Activated CD4-positive, alpha-beta T cell treated with anti-CD3 and anti-CD28 coated beads, Interleukin-2, amount 10 ng/mL, durations not matched to agents 7 days and 5 days (primary cell): Measurements from ENCODE around the gene FGF22. TPM values are rescaled to one million over a fixed set of nuclear protein-coding genes. Genes with fewer than 3 reads are reported as not detected.

Experiments used
- CTCF ChIA-PET: fragments of 350-600 bp; sonication (Branson Sonifier 250); formaldehyde crosslinking; loops from one replicate; lab custom pipeline; 2021; ENCODE audit warnings: antibody characterized with exemption; lab: Charles Lee
- POLR2A ChIA-PET: fragments of 350-600 bp; sonication (Branson Sonifier 250); formaldehyde crosslinking; loops from one replicate; lab custom pipeline; 2021; ENCODE audit warnings: antibody characterized with exemption; lab: Charles Lee
- DNase-seq: peaks from one replicate; pipeline ENCODE4 v3.0.0-alpha.2; 2020
- H3K27ac Mint-ChIP-seq: one replicate; pipeline ENCODE4 v1.8.0; 2021; ENCODE audit warnings: mild to moderate bottlenecking, moderate library complexity, mixed read lengths
- H3K27me3 Mint-ChIP-seq: one replicate; pipeline ENCODE4 v1.8.0; 2021; ENCODE audit warnings: mixed read lengths
- H3K36me3 Mint-ChIP-seq: one replicate; pipeline ENCODE4 v1.8.0; 2021; ENCODE audit warnings: low read depth, mixed read lengths
- H3K4me1 Mint-ChIP-seq: one replicate; pipeline ENCODE4 v1.8.0; 2021; ENCODE audit warnings: mixed read lengths
- H3K4me3 Mint-ChIP-seq: one replicate; pipeline ENCODE4 v1.8.0; 2021; ENCODE audit warnings: mild to moderate bottlenecking, moderate library complexity, mixed read lengths
- H3K9me3 Mint-ChIP-seq: one replicate; pipeline ENCODE4 v1.8.0; 2021; ENCODE audit warnings: mixed read lengths
- total RNA-seq, 2 experiments: library from RNA; stranded (reverse); gene quantifications; one replicate each; pipeline ENCODE4 v1.2.3, GENCODE V29; 2021

Gene FGF22
- total RNA-seq = under 1 TPM in 1 of 2 experiments, not detected in 1; 0.12 TPM

DNA sequence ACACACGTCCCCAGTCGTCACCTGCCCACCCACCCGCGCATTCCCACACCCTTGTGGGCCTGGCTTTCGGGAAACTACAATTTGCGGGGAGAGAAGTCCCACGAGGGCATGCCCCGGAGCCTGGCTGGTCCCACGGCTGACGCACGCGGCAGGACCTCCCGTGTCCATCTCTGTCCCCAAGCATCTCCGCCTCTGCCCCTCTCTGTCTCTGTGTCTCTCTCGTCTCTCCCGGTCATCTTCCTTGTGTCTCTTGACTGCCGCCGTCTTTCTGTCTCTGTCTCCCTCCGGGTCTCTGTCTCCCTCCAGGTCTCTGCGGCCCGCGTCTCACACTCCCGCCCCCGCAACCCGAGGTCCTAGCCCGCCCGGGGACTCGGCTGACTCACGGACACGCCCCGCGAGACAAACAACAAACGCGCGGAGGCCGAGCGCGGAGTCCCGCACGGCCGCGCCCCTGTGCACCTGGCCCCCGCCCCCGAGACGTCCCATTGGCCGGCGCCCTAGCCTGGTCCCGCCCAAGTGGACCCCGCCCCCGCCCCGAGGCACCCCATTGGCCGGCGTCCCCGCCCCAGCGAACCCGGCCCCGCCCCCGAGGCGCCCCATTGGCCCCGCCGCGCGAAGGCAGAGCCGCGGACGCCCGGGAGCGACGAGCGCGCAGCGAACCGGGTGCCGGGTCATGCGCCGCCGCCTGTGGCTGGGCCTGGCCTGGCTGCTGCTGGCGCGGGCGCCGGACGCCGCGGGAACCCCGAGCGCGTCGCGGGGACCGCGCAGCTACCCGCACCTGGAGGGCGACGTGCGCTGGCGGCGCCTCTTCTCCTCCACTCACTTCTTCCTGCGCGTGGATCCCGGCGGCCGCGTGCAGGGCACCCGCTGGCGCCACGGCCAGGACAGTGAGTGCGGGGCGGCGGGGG is at the start of gene FGF22:
Gene FGF22, plus strand, starts transcription at position 627 of the 908 bp plus-strand sequence. Its CDS starts 47 bp downstream, at position 674.
- DNase-seq = peak; percentile 95
- no peaks in the 10 kb centered on the region for H3K9me3 Mint-ChIP-seq
- ChIA-PET POLR2A (no interaction called here), CTCF (no interaction called here)
- H3K27me3 Mint-ChIP-seq = peaks cover 2% of the 10 kb centered on the region
- H3K27ac Mint-ChIP-seq = peak within 1 kb of the TSS; percentile 69
- H3K36me3 Mint-ChIP-seq = no peaks in the 10 kb centered on the region
- H3K4me3 Mint-ChIP-seq = peak within 1 kb of the TSS; percentile 73
- H3K4me1 Mint-ChIP-seq = peaks cover 9% of the 10 kb centered on the region

DNA sequence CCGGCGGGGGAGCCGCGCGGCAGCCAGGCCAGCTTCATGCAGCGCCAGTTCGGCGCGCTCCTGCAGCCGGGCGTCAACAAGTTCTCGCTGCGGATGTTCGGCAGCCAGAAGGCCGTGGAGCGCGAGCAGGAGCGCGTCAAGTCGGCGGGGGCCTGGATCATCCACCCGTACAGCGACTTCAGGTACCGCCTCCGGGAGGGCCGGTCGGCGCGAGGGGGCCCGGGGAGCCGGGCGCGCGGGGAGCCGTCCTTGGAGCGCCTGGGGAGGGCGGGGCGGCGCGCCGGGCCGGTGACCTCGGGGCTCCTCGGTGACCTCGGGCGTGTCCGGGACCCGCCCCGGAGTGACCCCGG is 49.3 kb upstream of the FGF22 start:
- Mint-ChIP-seq H3K27ac (no peak overlapping the region), H3K4me1 (peaks cover 7% of the 10 kb centered on the region), H3K36me3 (no peaks in the 10 kb centered on the region), H3K4me3 (no peak overlapping the region), H3K9me3 (no peaks in the 10 kb centered on the region), H3K27me3 (peaks cover 27% of the 10 kb centered on the region)
- DNase-seq = peak; percentile 23
- ChIA-PET CTCF (no interaction called here), POLR2A (no interaction called here)

DNA sequence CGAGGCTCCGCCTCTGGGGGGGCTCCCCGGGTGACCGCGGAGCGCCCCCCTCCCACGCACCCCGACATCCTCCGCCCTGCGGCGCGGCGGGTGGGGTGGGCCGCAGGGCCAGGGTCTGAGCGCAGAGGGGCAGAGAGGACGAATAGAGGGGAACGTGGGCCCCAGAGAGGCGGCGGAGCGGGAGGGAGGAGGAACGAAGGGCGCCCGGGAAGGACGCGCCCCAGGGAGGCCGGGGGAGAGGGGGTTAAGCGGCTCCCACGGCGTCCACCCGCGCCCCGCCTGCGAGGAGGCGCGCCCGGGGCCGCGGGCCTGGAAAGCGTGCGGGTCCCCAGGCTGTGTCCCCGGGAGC is 49.0 kb upstream of the FGF22 start:
- no peak overlapping the region for H3K27ac Mint-ChIP-seq
- no peaks in the 10 kb centered on the region for H3K9me3 Mint-ChIP-seq
- peaks cover 27% of the 10 kb centered on the region for H3K27me3 Mint-ChIP-seq
- CTCF ChIA-PET = no interaction called here
- no peak overlapping the region for H3K4me3 Mint-ChIP-seq
- H3K4me1 Mint-ChIP-seq = peaks cover 7% of the 10 kb centered on the region
- POLR2A ChIA-PET = no interaction called here
- no peak for DNase-seq
- H3K36me3 Mint-ChIP-seq = no peaks in the 10 kb centered on the region

DNA sequence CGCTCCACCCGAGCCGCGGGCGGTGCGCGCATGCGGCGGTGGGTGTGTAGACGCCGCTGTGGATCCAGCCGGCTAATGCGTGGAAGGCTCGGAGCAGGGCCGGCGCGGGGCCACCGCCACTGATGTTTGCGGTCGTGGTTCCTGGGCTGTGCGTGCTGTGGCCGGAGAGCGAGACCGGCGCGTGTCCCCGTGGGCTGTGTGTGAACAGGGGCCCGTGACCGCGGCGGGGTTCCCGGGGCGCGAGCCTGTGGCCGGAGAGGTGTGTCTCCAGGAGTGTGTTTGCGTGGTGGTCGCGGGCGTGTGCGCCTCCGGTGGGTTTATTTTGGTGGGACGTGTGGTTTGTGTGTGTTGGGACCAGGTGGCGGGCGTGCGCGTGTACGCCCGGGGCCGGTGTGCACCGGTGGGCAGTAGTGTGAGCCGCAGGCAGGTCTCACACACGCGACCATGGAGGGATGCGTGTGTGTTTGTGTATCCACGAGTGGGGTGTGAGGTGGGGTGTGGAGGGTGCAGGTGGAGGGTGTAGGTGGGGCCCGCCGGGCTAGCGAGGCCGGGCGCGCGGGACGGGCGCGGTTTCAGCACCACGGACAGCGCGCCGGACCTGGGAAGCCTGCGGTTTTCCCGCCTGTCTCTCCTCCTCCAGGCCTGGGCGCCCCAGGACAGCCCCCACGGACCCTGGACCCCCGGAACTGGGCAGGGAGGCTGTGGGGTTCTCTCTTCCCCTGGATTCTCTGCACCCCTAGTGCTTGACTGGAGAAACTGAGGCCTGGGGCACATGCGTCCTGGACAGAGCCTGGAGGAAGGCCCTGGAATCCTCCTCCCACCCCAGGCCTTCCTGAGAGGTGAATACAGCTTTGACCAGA is 48.4 kb upstream of the FGF22 start:
- ChIA-PET CTCF (no interaction called here), POLR2A (no interaction called here)
- Mint-ChIP-seq H3K9me3 (no peaks in the 10 kb centered on the region), H3K27ac (peak overlapping the region; percentile 36), H3K4me3 (no peak overlapping the region), H3K36me3 (no peaks in the 10 kb centered on the region), H3K4me1 (peaks cover 7% of the 10 kb centered on the region), H3K27me3 (peaks cover 27% of the 10 kb centered on the region)
- no peak for DNase-seq

DNA sequence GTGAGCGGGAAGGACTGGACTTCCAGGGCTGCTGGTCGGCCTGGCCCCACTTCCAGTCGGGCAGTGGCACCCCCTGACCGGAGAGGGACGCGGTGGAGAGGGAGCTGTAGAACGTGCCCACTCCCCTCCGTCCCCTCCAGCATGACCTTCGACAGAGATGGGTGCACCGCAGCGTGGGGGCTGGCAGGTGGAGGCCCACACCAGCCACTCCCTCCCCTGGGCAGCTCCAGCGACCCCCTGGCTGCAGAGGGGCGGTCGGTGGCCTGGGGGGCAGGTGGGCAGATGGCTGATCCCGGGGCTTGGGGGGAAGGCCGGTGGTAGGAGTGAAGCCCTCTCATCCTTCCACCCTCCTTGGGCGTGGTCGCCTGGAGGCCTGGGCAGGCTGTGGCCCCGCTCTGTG is 47.6 kb upstream of the FGF22 start:
- H3K27ac Mint-ChIP-seq = no peak overlapping the region
- peaks cover 7% of the 10 kb centered on the region for H3K4me1 Mint-ChIP-seq
- H3K36me3 Mint-ChIP-seq = no peaks in the 10 kb centered on the region
- CTCF ChIA-PET = no interaction called here
- H3K9me3 Mint-ChIP-seq = no peaks in the 10 kb centered on the region
- H3K27me3 Mint-ChIP-seq = peaks cover 27% of the 10 kb centered on the region
- no peak overlapping the region for H3K4me3 Mint-ChIP-seq
- POLR2A ChIA-PET = no interaction called here
- DNase-seq = no peak

DNA sequence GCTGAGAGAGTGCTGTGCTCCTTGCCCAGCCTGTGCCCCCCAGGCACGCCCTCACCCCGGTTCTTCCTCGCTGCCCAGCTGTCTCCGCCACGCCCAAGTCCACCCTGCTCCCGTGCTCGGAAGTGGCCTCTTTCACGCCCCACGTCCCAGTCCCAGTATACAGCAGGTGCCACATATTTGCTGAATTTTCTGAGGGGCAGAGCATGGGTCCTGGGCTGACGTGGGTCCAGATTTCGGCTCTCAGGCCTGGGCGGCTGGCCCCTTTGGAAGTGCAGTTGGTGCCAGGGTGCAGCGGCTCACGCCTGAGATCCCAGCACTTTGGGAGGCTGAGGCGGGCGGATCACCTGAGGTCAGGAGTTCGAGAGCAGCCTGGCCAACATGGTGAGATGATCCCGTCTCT is 46.6 kb upstream of the FGF22 start:
- no peak for DNase-seq
- no peak overlapping the region for H3K4me3 Mint-ChIP-seq
- H3K4me1 Mint-ChIP-seq = peaks cover 6% of the 10 kb centered on the region
- H3K27me3 Mint-ChIP-seq = peaks cover 25% of the 10 kb centered on the region
- POLR2A ChIA-PET = no interaction called here
- H3K36me3 Mint-ChIP-seq = no peaks in the 10 kb centered on the region
- no peak overlapping the region for H3K27ac Mint-ChIP-seq
- no peaks in the 10 kb centered on the region for H3K9me3 Mint-ChIP-seq
- CTCF ChIA-PET = no interaction called here

DNA sequence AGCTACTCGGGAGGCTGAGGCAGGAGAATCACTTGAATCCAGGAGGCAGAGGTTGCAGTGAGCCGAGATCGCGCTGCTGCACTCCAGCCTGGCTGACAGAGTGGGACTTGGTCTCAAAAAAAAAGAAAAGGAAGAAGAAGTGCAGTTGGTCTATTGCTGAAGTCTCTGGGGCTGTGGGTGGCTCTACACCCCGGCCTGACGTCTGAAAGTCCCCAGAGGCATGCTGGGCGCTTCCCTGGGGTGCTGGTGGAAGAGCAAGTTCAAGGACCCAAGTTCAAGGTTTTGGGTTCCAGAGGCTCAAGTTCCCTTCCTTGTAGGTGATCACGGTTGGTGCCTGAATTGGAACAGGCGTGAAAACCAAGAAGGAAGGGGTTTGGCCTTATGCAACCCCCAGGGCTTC is 46.2 kb upstream of the FGF22 start:
- no peaks in the 10 kb centered on the region for H3K36me3 Mint-ChIP-seq
- ChIA-PET CTCF (no interaction called here), POLR2A (no interaction called here)
- H3K4me3 Mint-ChIP-seq = no peak overlapping the region
- H3K4me1 Mint-ChIP-seq = peaks cover 4% of the 10 kb centered on the region
- H3K27ac Mint-ChIP-seq = no peak overlapping the region
- DNase-seq = no peak
- no peaks in the 10 kb centered on the region for H3K9me3 Mint-ChIP-seq
- peaks cover 23% of the 10 kb centered on the region for H3K27me3 Mint-ChIP-seq

DNA sequence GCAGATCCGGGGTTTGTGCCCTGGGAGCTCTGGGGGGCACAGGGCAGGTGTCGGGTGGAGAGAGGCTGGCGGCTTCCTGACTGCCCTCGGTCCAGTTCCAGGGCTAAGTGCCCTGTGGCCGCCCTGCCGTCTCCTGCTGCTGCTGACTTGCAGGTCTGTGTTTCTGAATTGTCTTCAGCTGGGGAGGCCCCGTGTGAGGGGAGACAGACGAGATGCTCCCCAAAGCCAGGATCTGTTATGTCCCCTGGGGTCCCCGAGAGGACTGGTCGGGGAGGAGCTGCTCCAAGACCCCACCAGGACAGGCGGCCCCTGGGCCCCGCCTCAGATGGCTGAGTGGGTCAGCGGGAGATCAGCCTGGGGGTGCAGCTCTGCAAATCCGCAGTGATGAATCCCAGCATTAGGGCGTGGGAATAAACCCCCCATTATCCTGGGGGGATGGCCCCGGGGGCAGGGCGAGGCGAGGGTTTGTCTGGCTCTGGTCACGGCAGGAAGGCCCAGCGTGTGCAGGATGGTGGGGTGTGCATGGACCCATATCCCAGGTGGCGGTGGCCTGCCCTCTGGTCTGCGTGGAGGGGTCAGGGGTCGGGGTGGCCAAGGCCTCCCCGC is 45.3 kb upstream of the FGF22 start:
- Mint-ChIP-seq H3K36me3 (no peaks in the 10 kb centered on the region), H3K9me3 (no peaks in the 10 kb centered on the region), H3K27me3 (peaks cover 19% of the 10 kb centered on the region), H3K4me1 (peaks cover 2% of the 10 kb centered on the region), H3K4me3 (no peak overlapping the region), H3K27ac (no peak overlapping the region)
- ChIA-PET CTCF (interaction anchor here (0.6 to 1.1 kb wide), 2 partner anchors 12 to 40 kb away, joined by 3 read pairs; no protein-coding TSS in a partner anchor), POLR2A (no interaction called here)
- DNase-seq = no peak

DNA sequence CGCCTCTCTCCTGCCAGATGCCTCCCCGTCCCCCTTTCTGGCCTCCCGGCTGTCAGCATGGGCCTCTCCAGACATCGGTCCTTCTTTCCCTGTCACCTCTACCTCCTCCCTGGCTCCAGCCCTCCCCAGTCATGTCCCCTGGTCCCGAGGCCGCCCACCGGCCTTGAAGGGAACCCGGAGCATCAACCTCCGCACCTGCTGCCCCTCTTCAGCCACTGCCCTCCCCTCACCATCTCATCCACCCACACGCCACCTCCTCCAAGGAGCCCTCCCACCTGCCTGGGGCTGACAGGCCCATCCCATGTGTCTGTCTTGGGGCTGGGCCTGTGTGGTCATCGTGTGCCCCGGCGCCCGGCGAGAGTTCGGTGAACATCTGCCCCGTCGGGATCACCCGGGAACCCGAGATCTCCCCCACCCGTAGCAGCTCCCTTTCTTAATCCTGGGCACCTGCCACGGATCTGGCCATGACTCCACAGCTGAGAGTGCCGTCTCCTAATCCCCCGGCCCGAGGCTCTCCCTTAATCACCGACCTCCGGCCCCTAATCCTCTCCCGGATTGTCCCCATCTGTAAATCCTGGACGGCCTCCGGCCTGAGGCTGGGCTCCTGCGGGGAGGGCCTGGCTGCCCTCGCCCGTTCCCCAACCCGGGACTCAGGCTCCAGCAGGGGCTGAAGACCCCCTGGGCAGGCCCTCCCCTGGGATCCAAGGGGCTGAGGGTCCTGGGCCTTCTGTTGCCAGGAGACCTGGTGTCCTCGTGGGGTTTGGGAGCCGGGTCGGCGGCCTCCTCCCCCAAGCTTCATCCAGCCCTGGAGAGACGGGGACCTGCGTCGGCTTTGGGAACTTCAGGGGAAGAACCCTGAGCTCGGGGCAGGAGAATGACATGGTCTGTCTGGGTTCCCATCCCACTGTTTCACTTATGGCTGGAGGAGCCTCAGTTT is 44.1 kb upstream of the FGF22 start:
- Mint-ChIP-seq H3K4me3 (no peak overlapping the region), H3K4me1 (no peaks in the 10 kb centered on the region), H3K9me3 (no peaks in the 10 kb centered on the region), H3K27ac (no peak overlapping the region), H3K27me3 (peaks cover 17% of the 10 kb centered on the region), H3K36me3 (no peaks in the 10 kb centered on the region)
- DNase-seq = no peak
- ChIA-PET CTCF (interaction anchor here (1.1 to 1.4 kb wide), 3 partner anchors 9 to 14 kb away, joined by 3 read pairs; no protein-coding TSS in a partner anchor), POLR2A (no interaction called here)

DNA sequence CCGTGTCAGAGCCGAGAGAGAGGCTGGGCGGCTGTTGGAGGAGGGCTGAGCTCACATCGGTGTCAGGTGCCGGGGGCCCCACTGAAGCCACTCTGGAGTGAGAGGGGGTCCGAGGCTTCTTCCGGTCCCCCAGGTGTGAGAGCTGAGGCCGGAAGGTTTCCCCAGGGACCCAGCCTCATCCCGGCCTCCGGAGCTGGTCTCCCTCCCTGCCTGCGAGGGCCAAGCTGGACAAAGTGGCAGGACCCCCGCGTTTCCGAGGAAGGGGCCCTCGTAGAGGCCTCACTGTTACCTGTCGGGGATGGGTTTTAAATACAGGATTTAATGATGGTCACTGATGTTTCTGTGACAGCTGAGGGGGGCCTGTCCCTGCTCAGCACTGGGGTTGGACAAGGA is 43.4 kb upstream of the FGF22 start:
- Mint-ChIP-seq H3K27ac (no peak overlapping the region), H3K4me3 (no peak overlapping the region), H3K27me3 (peaks cover 15% of the 10 kb centered on the region), H3K36me3 (no peaks in the 10 kb centered on the region), H3K4me1 (no peaks in the 10 kb centered on the region), H3K9me3 (no peaks in the 10 kb centered on the region)
- no peak for DNase-seq
- ChIA-PET CTCF (interaction anchor here (1.4 kb wide), 2 partner anchors 9 to 12 kb away, joined by 3 read pairs; no protein-coding TSS in a partner anchor), POLR2A (no interaction called here)

DNA sequence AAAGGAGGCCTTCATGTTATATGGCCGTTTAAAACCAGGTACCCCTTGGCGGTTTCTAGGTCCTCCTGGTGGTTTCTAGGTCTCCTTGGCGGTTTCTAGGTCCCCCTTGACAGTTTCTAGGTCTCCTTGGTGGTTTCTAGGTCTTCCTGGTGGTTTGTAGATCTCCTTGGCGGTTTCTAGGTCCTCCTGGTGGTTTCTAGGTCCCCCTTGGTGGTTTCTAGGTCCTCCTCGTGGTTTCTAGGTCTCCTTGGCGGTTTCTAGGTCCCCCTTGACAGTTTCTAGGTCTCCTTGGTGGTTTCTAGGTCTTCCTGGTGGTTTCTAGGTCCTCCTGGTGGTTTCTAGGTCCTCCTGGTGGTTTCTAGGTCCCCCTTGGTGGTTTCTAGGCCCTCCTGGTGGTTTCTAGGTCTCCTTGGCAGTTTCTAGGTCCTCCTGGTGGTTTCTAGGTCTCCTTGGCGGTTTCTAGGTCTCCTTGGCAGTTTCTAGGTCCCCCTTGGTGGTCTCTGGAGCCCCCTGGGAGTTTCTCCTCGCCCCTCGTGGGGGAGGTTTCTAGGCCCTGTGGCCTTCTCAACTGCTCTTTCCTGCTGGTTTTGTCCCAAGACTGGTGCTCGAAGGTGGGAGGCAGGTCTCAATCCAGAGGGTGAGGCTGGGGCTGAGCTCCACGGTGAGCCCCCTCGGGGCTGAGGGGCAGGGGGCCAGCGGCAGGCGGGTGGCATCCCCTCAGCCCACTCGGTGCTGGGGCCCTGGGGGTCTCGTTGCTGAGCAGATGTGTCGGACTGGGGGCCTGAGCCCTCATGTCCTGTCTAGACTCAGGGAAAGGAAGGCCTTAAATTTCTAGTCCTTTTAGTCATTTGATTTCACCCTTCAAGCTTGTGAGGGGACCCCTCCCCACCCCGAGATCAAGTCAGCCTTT is 42.0 kb upstream of the FGF22 start:
- CTCF ChIA-PET = interaction anchor here (0.6 to 1.2 kb wide), 4 partner anchors 9 to 1435 kb away, joined by 3 to 5 read pairs (median 3); no protein-coding TSS in a partner anchor
- POLR2A ChIA-PET = no interaction called here
- no peaks in the 10 kb centered on the region for H3K9me3 Mint-ChIP-seq
- no peak overlapping the region for H3K4me3 Mint-ChIP-seq
- H3K27ac Mint-ChIP-seq = no peak overlapping the region
- no peaks in the 10 kb centered on the region for H3K4me1 Mint-ChIP-seq
- DNase-seq = no peak
- H3K27me3 Mint-ChIP-seq = peaks cover 9% of the 10 kb centered on the region
- H3K36me3 Mint-ChIP-seq = no peaks in the 10 kb centered on the region
